ENCODE measurements around the gene C3orf33. TPM values are rescaled to one million over a fixed set of nuclear protein-coding genes. Genes with fewer than 3 reads are reported as not detected.

C3orf33 gene
- total and polyA plus RNA-seq, 4 donors, result 1.2 to 2.4 (median 1.7) TPM

GRCh38 chr3:155757577-155757976 is 48.5 kb downstream of the C3orf33 start:
- Histone ChIP-seq H3K4me1 (ENCODE audit: control insufficient read depth in 4 of 4, insufficient read depth in 4 of 4, low read length in 3 of 4) (no peaks in the 10 kb centered on the region), H3K27ac (ENCODE audit: low read depth in 1 of 2, low read length in 2 of 2) (no peak overlapping the region), H3K36me3 (ENCODE audit: control insufficient read depth in 4 of 4, insufficient read depth in 3 of 4, low read depth in 1 of 4, low read length in 3 of 4) (no peaks in the 10 kb centered on the region), H3K4me3 (ENCODE audit: low read depth in 1 of 3, low read length in 3 of 3) (no peak overlapping the region), H3K9me3 (ENCODE audit: control insufficient read depth in 4 of 4, low read length in 3 of 4) (no peaks in the 10 kb centered on the region), H3K27me3 (ENCODE audit: control insufficient read depth in 4 of 4, insufficient read depth in 4 of 4, low read length in 3 of 4) (no peaks in the 10 kb centered on the region), H3K9ac (ENCODE audit: low read depth in 1 of 2, low read length in 2 of 2) (no peak overlapping the region)
- no peak for DNase-seq (ENCODE audit: low spot score)
- no peak for TF ChIP-seq FOXA2 (IDR thresholded peaks at IDR 0.05)
- TF ChIP-seq NR2F2 (IDR thresholded peaks at IDR 0.05), result no peak
- no peak for TF ChIP-seq HNF4A (conservative IDR thresholded peaks at IDR 0.05)
- TF ChIP-seq RAD21 (IDR thresholded peaks at IDR 0.05), result no peak
- no peak for TF ChIP-seq HNF4G (IDR thresholded peaks at IDR 0.05)
- no peak for TF ChIP-seq GABPA (IDR thresholded peaks at IDR 0.05 in 1 of 2, conservative IDR thresholded peaks at IDR 0.05 in 1 of 2)
- TF ChIP-seq EGR1 (IDR thresholded peaks at IDR 0.05; ENCODE audit: low read depth in 2 of 2), result no peak
- TF ChIP-seq MAX (IDR thresholded peaks at IDR 0.05), result no peak
- no peak for TF ChIP-seq ATF3 (IDR thresholded peaks at IDR 0.05)
- no peak for TF ChIP-seq SP1 (IDR thresholded peaks at IDR 0.05)
- TF ChIP-seq REST (IDR thresholded peaks at IDR 0.05), result no peak
- TF ChIP-seq CTCF (IDR thresholded peaks at IDR 0.05; ENCODE audit: low read depth, low read length, missing input control), result no peak
- no peak for TF ChIP-seq ZBTB33 (IDR thresholded peaks at IDR 0.05)
- TF ChIP-seq JUND (IDR thresholded peaks at IDR 0.05), result no peak
- TF ChIP-seq RXRA (IDR thresholded peaks at IDR 0.05), result no peak
- no peak for TF ChIP-seq YY1 (IDR thresholded peaks at IDR 0.05)
- TF ChIP-seq TAF1 (conservative IDR thresholded peaks at IDR 0.05), result no peak
- WGBS, result 97% methylated on average over 7 of the region's 7 CpGs

All from liver (tissue), 9 donors.